PFSK-1 (cell line): Measurements from ENCODE around the gene ICA1.

Source experiments
- FOXP2 ChIP-seq: optimal IDR thresholded peaks from 2 replicates; pipeline ENCODE3; 2011; ENCODE audit warnings: borderline replicate concordance, control low read depth, inconsistent platforms; ENCODE audit not compliant: insufficient read depth; ENCODE audit errors: extremely low read length, extremely low read depth
- POLR2AphosphoS5 ChIP-seq: IDR thresholded peaks from 2 replicates; pipeline ENCODE4 v1.6.1; 2012; ENCODE audit warnings: low read depth, mild to moderate bottlenecking, control low read depth, low read length, moderate library complexity
- SIN3A ChIP-seq: IDR thresholded peaks from 2 replicates; pipeline ENCODE4 v1.6.1; 2012; ENCODE audit warnings: mild to moderate bottlenecking, low read length, moderate library complexity, borderline replicate concordance; ENCODE audit not compliant: insufficient read depth
- TAF1 ChIP-seq: IDR thresholded peaks from 2 replicates; pipeline ENCODE4 v1.6.1; 2012; ENCODE audit warnings: low read length, control low read depth, borderline replicate concordance; ENCODE audit not compliant: insufficient read depth
- TF ChIP-seq, protein P1 (sequence below), 2 experiments: IDR thresholded peaks; 2 replicates each; pipeline versions ENCODE4 v1.6.1 to v1.8.0; 2011 to 2012; ENCODE audit warnings: low read depth in 2 of 2, low read length in 2 of 2, control low read depth in 1 of 2, inconsistent platforms in 1 of 2, mild to moderate bottlenecking in 1 of 2, moderate library complexity in 1 of 2; ENCODE audit not compliant: insufficient read depth in 1 of 2

Gene ICA1

GRCh38 chr7:8109196-8110022 is 152.6 kb downstream of the ICA1 start:
- no peak for TF ChIP-seq SIN3A
- no peak for TF ChIP-seq POLR2AphosphoS5
- TF ChIP-seq FOXP2 = no peak
- TF ChIP-seq TAF1 = no peak
- TF ChIP-seq, protein P1, sequence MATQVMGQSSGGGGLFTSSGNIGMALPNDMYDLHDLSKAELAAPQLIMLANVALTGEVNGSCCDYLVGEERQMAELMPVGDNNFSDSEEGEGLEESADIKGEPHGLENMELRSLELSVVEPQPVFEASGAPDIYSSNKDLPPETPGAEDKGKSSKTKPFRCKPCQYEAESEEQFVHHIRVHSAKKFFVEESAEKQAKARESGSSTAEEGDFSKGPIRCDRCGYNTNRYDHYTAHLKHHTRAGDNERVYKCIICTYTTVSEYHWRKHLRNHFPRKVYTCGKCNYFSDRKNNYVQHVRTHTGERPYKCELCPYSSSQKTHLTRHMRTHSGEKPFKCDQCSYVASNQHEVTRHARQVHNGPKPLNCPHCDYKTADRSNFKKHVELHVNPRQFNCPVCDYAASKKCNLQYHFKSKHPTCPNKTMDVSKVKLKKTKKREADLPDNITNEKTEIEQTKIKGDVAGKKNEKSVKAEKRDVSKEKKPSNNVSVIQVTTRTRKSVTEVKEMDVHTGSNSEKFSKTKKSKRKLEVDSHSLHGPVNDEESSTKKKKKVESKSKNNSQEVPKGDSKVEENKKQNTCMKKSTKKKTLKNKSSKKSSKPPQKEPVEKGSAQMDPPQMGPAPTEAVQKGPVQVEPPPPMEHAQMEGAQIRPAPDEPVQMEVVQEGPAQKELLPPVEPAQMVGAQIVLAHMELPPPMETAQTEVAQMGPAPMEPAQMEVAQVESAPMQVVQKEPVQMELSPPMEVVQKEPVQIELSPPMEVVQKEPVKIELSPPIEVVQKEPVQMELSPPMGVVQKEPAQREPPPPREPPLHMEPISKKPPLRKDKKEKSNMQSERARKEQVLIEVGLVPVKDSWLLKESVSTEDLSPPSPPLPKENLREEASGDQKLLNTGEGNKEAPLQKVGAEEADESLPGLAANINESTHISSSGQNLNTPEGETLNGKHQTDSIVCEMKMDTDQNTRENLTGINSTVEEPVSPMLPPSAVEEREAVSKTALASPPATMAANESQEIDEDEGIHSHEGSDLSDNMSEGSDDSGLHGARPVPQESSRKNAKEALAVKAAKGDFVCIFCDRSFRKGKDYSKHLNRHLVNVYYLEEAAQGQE (IDR thresholded peaks at IDR 0.05; ENCODE audit: insufficient read depth in 1 of 2, low read depth in 2 of 2, low read length in 2 of 2) = no peak

DNA sequence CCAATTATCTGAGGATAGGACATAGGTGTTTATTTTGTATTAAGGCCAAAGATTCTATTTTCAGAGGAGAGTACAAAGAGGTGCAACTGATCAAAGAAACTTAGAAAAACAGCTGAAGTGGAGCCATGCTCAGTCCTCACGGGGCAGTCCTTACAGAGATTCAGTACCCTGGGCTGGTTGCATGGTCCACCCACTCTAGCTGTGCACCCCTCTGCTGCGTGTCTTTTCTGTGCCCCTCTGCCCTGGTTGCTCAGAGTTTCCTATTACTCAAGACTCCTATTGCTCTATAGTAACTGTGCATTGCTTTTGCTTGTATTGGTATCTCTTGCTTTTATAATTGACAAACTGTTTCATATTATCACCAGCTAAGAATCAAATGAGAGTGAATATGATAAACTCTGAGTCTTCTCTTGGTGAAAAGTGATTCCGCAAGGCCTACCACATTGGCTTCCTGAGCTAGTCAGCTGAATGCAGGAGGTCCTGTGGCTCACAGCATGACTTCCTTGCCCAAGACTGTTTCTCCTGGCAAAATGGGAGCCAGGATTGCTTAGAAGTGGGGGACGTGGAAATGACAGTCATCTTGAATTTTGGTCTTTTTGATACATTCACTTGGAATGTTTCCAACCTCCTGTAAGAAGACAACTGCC is 156.4 kb downstream of the ICA1 start:
- TF ChIP-seq FOXP2 (no peak), SIN3A (no peak), TAF1 (no peak), POLR2AphosphoS5 (no peak)
- TF ChIP-seq, protein P1 (IDR thresholded peaks at IDR 0.05; ENCODE audit: insufficient read depth in 1 of 2, low read depth in 2 of 2, low read length in 2 of 2) = no peak

DNA sequence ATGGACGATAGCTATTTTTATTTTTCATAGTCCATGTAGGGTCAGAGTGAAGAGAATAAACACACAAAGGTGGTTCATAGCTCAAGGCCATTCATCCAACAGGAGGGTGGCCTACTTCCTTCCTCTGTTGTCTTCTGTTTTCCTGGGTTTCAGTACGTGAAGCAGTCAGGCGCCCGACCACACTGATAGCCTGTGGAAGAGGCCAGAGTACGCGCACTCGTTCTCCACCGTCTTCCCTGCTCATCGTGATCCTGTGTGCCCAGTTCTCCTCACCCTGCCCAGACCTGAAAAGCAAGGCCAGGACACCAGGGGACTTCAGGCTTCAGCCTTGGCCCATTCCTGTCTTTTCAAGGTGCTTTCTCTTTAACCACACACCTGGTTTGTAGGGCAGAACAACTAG is 158.7 kb downstream of the ICA1 start:
- no peak for TF ChIP-seq TAF1
- TF ChIP-seq POLR2AphosphoS5 = no peak
- no peak for TF ChIP-seq FOXP2
- TF ChIP-seq, protein P1 (IDR thresholded peaks at IDR 0.05; ENCODE audit: insufficient read depth in 1 of 2, low read depth in 2 of 2, low read length in 2 of 2) = no peak
- no peak for TF ChIP-seq SIN3A

- TF ChIP-seq SIN3A (no peak), TAF1 (no peak), FOXP2 (no peak), POLR2AphosphoS5 (no peak)
- TF ChIP-seq, protein P1 (IDR thresholded peaks at IDR 0.05; ENCODE audit: insufficient read depth in 1 of 2, low read depth in 2 of 2, low read length in 2 of 2) = no peak
Measured at GRCh38 chr7:8094164-8095140, 167.5 kb downstream of the ICA1 start.
